HepG2 (cell line): Measurements from ENCODE around the gene TOLLIP. TPM values are rescaled to one million over a fixed set of nuclear protein-coding genes. Genes with fewer than 3 reads are reported as not detected.
A peak's percentile ranks its signal among the peaks of the same experiment; 100 is the strongest.

Source experiments
- DNMT1 ChIP-seq: sonication (generic); formaldehyde crosslinking; IDR thresholded peaks from 2 replicates; pipeline ENCODE4 v1.5.1; 2020; ENCODE audit warnings: mild to moderate bottlenecking, missing genetic modification reagents
- EP300 ChIP-seq, 3 experiments: sonication (generic) in 1 of 3; formaldehyde crosslinking in 1 of 3; IDR thresholded peaks; 2 replicates each; pipeline versions ENCODE4 v1.5.1 to v1.6.1; 2011 to 2020; ENCODE audit warnings: low read depth in 2 of 3, low read length in 2 of 3, borderline replicate concordance in 1 of 3, improper control_type of control experiment in 1 of 3, mild to moderate bottlenecking in 1 of 3, missing genetic modification reagents in 1 of 3, moderate library complexity in 1 of 3
- EZH2 ChIP-seq: conservative IDR thresholded peaks from 2 replicates; pipeline ENCODE4 v1.6.1; 2012; ENCODE audit warnings: mild to moderate bottlenecking, low read depth, low read length, moderate library complexity
- HDAC2 ChIP-seq: sonication (generic); formaldehyde crosslinking; IDR thresholded peaks from 2 replicates; pipeline ENCODE4 v1.4.0; 2020; ENCODE audit warnings: missing genetic modification reagents
- HIVEP1 ChIP-seq: sonication (generic); formaldehyde crosslinking; IDR thresholded peaks from 2 replicates; pipeline ENCODE4 v1.4.0; 2020; ENCODE audit warnings: mild to moderate bottlenecking, missing genetic modification reagents
- HNF4G ChIP-seq, 2 experiments: sonication (generic) in 1 of 2; formaldehyde crosslinking in 1 of 2; IDR thresholded peaks; 2 replicates each; pipeline versions ENCODE4 v1.4.0 to v1.6.1; 2011 to 2020; ENCODE audit warnings: borderline replicate concordance in 2 of 2, low read depth in 2 of 2, mild to moderate bottlenecking in 2 of 2, low read length in 1 of 2, missing genetic modification reagents in 1 of 2, moderate library complexity in 1 of 2
- JUNB ChIP-seq: sonication (generic); formaldehyde crosslinking; IDR thresholded peaks from 2 replicates; pipeline ENCODE4 v1.8.0; 2022; ENCODE audit warnings: missing genetic modification reagents, mild to moderate bottlenecking, borderline replicate concordance
- SMARCC2 ChIP-seq: fragments of 450-650 bp; IDR thresholded peaks from 2 replicates; pipeline ENCODE4 v1.6.1; 2017; ENCODE audit warnings: antibody characterized with exemption, mild to moderate bottlenecking
- XBP1 ChIP-seq: sonication (generic); formaldehyde crosslinking; IDR thresholded peaks from 2 replicates; pipeline ENCODE4 v1.5.0; 2020; ENCODE audit warnings: missing genetic modification reagents
- ZBTB7B ChIP-seq: sonication (generic); formaldehyde crosslinking; IDR thresholded peaks from 2 replicates; pipeline ENCODE4 v1.4.0; 2020; ENCODE audit warnings: missing genetic modification reagents
- ZEB1 ChIP-seq: IDR thresholded peaks from 2 replicates; pipeline ENCODE4 v1.6.1; 2012; ENCODE audit warnings: mild to moderate bottlenecking, low read depth, inconsistent platforms; ENCODE audit not compliant: insufficient replicate concordance
- ZNF18 ChIP-seq: sonication (generic); formaldehyde crosslinking; IDR thresholded peaks from 2 replicates; pipeline ENCODE4 v1.8.0; 2022; ENCODE audit warnings: mild to moderate bottlenecking, missing genetic modification reagents; ENCODE audit not compliant: insufficient replicate concordance
- ZNF20 ChIP-seq: sonication (generic); formaldehyde crosslinking; IDR thresholded peaks from 2 replicates; pipeline ENCODE4 v1.4.0; 2020; ENCODE audit warnings: mild to moderate bottlenecking, moderate library complexity, missing genetic modification reagents
- ZNF256 ChIP-seq: sonication (generic); formaldehyde crosslinking; conservative IDR thresholded peaks from 2 replicates; pipeline ENCODE4 v1.4.0; 2020; ENCODE audit warnings: missing genetic modification reagents
- ZNF329 ChIP-seq: sonication (generic); formaldehyde crosslinking; IDR thresholded peaks from 2 replicates; pipeline ENCODE4 v1.9.0; 2021; ENCODE audit warnings: low read depth, mild to moderate bottlenecking, missing genetic modification reagents
- ZNF333 ChIP-seq: sonication (generic); formaldehyde crosslinking; IDR thresholded peaks from 2 replicates; pipeline ENCODE4 v1.4.0; 2020; ENCODE audit warnings: mild to moderate bottlenecking, missing genetic modification reagents, borderline replicate concordance
- ZNF382 ChIP-seq: sonication (generic); formaldehyde crosslinking; IDR thresholded peaks from 2 replicates; pipeline ENCODE4 v1.5.0; 2020; ENCODE audit warnings: missing genetic modification reagents, mild to moderate bottlenecking, borderline replicate concordance
- ZNF556 ChIP-seq: sonication (generic); formaldehyde crosslinking; IDR thresholded peaks from 2 replicates; pipeline ENCODE4 v1.4.0; 2020; ENCODE audit warnings: mild to moderate bottlenecking, missing genetic modification reagents, borderline replicate concordance
- ZNF770 ChIP-seq: sonication (generic); formaldehyde crosslinking; IDR thresholded peaks from 2 replicates; pipeline ENCODE4 v1.5.0; 2020; ENCODE audit warnings: mild to moderate bottlenecking, missing genetic modification reagents
- polyA plus RNA-seq, 8 experiments: library from polyadenylated mRNA; depleted of rRNA in 3 of 8; stranded (reverse) in 7 of 8; unstranded in 1 of 8; fragments of >200 nt; fragmentation: Illumina TruSeq in 4 of 8; extraction: Trizol in 4 of 8; gene quantifications; 2 replicates each; pipeline versions ENCODE4 v1.2.1 to v1.2.3, GENCODE V29; 2011 to 2016; ENCODE audit warnings: low read depth in 4 of 8, missing spikeins in 1 of 8, mixed read lengths in 1 of 8; ENCODE audit not compliant: insufficient read depth in 1 of 8
- total RNA-seq, 5 experiments: library from RNA; depleted of rRNA; stranded (reverse); fragments of >200 nt; fragmentation: Illumina TruSeq; extraction: Trizol; gene quantifications; 2 replicates each; pipeline ENCODE4 v1.2.3, GENCODE V29; 2016; ENCODE audit warnings: low read depth in 1 of 5
- TF ChIP-seq, protein P1 (sequence below): IDR thresholded peaks from 2 replicates; pipeline ENCODE4 v1.6.1; 2012; ENCODE audit warnings: low read depth, low read length, improper control_type of control experiment
- TF ChIP-seq, protein P2 (sequence below): fragments of 450-650 bp; IDR thresholded peaks from 2 replicates; pipeline ENCODE4 v1.6.1; 2017

Gene TOLLIP
- total and polyA plus RNA-seq, 2 of the 13 experiments (the other 11 are each of a cell fraction or from before 2014, with no cell fraction given) = 25.9 to 47.5 TPM

GRCh38 chr11:1298695-1299492, 10.5 kb downstream of the TOLLIP start (continued):
- TF ChIP-seq EZH2 = no peak
- no peak for TF ChIP-seq ZNF18 (CRISPR knock-in tag)
- no peak for TF ChIP-seq SMARCC2
- TF ChIP-seq JUNB (CRISPR knock-in tag) = no peak
- no peak for TF ChIP-seq ZNF770 (CRISPR knock-in tag)
- no peak for TF ChIP-seq ZNF256 (CRISPR knock-in tag)
- TF ChIP-seq ZNF20 (CRISPR knock-in tag) = no peak
- peak; percentile 77; the same call in 1 of the 2 replicates for TF ChIP-seq ZNF556 (CRISPR knock-in tag)
- no peak for TF ChIP-seq HNF4G (IDR thresholded peaks at IDR 0.05; ENCODE audit: borderline replicate concordance, low read depth, low read length)
- no peak; the same call in 1 of the 2 replicates for TF ChIP-seq HNF4G (CRISPR knock-in tag; IDR thresholded peaks at IDR 0.05; ENCODE audit: borderline replicate concordance, low read depth)
- TF ChIP-seq, protein P1, sequence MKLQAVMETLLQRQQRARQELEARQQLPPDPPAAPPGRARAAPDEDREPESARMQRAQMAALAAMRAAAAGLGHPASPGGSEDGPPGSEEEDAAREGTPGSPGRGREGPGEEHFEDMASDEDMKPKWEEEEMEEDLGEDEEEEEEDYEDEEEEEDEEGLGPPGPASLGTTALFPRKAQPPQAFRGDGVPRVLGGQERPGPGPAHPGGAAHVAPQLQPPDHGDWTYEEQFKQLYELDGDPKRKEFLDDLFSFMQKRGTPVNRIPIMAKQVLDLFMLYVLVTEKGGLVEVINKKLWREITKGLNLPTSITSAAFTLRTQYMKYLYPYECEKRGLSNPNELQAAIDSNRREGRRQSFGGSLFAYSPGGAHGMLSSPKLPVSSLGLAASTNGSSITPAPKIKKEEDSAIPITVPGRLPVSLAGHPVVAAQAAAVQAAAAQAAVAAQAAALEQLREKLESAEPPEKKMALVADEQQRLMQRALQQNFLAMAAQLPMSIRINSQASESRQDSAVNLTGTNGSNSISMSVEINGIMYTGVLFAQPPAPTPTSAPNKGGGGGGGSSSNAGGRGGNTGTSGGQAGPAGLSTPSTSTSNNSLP = no peak
- TF ChIP-seq ZEB1 = no peak
- peak; percentile 84; the same call in 1 of the 2 replicates for TF ChIP-seq ZBTB7B (CRISPR knock-in tag)
- TF ChIP-seq HDAC2 (CRISPR knock-in tag) = peak; percentile 91
- no peak for TF ChIP-seq DNMT1 (CRISPR knock-in tag)
- TF ChIP-seq ZNF382 (CRISPR knock-in tag) = no peak
- TF ChIP-seq ZNF333 (CRISPR knock-in tag) = no peak
- TF ChIP-seq EP300 (IDR thresholded peaks at IDR 0.05; ENCODE audit: low read depth in 2 of 2, low read length in 2 of 2) = peak; percentile 59 to 69; a peak in 3 of 4 replicates
- 0 out of 2 replicates have a peak, but pooled peaks have one; percentile 39 for TF ChIP-seq EP300 (CRISPR knock-in tag; IDR thresholded peaks at IDR 0.05; ENCODE audit: borderline replicate concordance)
- no peak for TF ChIP-seq XBP1 (CRISPR knock-in tag)
- TF ChIP-seq ZNF329 = no peak
- TF ChIP-seq HIVEP1 (CRISPR knock-in tag) = peak; percentile 59; the same call in 1 of the 2 replicates
- TF ChIP-seq, protein P2, sequence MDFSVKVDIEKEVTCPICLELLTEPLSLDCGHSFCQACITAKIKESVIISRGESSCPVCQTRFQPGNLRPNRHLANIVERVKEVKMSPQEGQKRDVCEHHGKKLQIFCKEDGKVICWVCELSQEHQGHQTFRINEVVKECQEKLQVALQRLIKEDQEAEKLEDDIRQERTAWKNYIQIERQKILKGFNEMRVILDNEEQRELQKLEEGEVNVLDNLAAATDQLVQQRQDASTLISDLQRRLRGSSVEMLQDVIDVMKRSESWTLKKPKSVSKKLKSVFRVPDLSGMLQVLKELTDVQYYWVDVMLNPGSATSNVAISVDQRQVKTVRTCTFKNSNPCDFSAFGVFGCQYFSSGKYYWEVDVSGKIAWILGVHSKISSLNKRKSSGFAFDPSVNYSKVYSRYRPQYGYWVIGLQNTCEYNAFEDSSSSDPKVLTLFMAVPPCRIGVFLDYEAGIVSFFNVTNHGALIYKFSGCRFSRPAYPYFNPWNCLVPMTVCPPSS = no peak
